Body of pancreas (tissue), 4 donors: ENCODE measurements around the gene SIRPA.

Experiments
- POLR2A ChIP-seq, 3 donors: fragments of 450-650 bp; IDR thresholded peaks; one replicate each; pipeline ENCODE4 v1.6.1; 2016; ENCODE audit warnings: antibody characterized with exemption in 3 of 3, mild to moderate bottlenecking in 2 of 3
- TF ChIP-seq, protein P1 (sequence below), 7 experiments: fragments of 450-650 bp in 4 of 7; fragments of 200-600 bp in 3 of 7; sonication (generic) in 3 of 7; IDR thresholded peaks; one replicate each; pipeline ENCODE4 v1.5.1; 2016 to 2019; ENCODE audit warnings: antibody characterized with exemption in 7 of 7

- TF ChIP-seq, protein P1, sequence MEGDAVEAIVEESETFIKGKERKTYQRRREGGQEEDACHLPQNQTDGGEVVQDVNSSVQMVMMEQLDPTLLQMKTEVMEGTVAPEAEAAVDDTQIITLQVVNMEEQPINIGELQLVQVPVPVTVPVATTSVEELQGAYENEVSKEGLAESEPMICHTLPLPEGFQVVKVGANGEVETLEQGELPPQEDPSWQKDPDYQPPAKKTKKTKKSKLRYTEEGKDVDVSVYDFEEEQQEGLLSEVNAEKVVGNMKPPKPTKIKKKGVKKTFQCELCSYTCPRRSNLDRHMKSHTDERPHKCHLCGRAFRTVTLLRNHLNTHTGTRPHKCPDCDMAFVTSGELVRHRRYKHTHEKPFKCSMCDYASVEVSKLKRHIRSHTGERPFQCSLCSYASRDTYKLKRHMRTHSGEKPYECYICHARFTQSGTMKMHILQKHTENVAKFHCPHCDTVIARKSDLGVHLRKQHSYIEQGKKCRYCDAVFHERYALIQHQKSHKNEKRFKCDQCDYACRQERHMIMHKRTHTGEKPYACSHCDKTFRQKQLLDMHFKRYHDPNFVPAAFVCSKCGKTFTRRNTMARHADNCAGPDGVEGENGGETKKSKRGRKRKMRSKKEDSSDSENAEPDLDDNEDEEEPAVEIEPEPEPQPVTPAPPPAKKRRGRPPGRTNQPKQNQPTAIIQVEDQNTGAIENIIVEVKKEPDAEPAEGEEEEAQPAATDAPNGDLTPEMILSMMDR (IDR thresholded peaks at IDR 0.05) = no peak
- TF ChIP-seq POLR2A (IDR thresholded peaks at IDR 0.05) = no peak
Measured at GRCh38 chr20:1958426-1958825, 63.2 kb downstream of the SIRPA start.
